Spinal cord (tissue), 10 donors: ENCODE results near the gene NR1D2. TPM values are rescaled to one million over a fixed set of nuclear protein-coding genes. Genes with fewer than 3 reads are reported as not detected.
"Not testable (repeated sequence)": the region's sequence is repeated elsewhere in the genome, so short reads cannot be mapped to it uniquely, and the experiment has no call there.

Experiments
- DNase-seq, 6 donors: peaks; one replicate each; pipeline versions ENCODE4 v3.0.0 to v3.0.0-alpha.2; 2013 to 2015; ENCODE audit warnings: low spot score in 6 of 6, low read depth in 4 of 6
- H3K27ac ChIP-seq: one replicate; pipeline ENCODE4 v1.5.1; 2013; ENCODE audit warnings: low read depth, low read length, control low read depth
- H3K27me3 ChIP-seq: one replicate; pipeline ENCODE4 v1.6.1; 2013; ENCODE audit warnings: low read length; ENCODE audit not compliant: control insufficient read depth, insufficient read depth
- H3K36me3 ChIP-seq: one replicate; pipeline ENCODE4 v1.6.1; 2013; ENCODE audit warnings: low read length; ENCODE audit not compliant: control insufficient read depth, insufficient read depth
- H3K4me1 ChIP-seq: one replicate; pipeline ENCODE4 v1.6.1; 2013; ENCODE audit warnings: low read length; ENCODE audit not compliant: control insufficient read depth, insufficient read depth
- H3K4me3 ChIP-seq: one replicate; pipeline ENCODE4 v1.5.1; 2013; ENCODE audit warnings: low read depth, low read length, control low read depth
- H3K9me3 ChIP-seq: one replicate; pipeline ENCODE4 v1.6.1; 2013; ENCODE audit warnings: low read length; ENCODE audit not compliant: control insufficient read depth, insufficient read depth
- WGBS: methylation state at CpG from one replicate; pipeline ENCODE4 v1.1.5; 2013; ENCODE audit warnings: missing lambda C conversion rate; ENCODE audit not compliant: insufficient coverage; 5-methylcytosine and 5-hydroxymethylcytosine counted together
- polyA plus RNA-seq, 2 donors: library from polyadenylated mRNA; unstranded; fragments of 120-200 nt; gene quantifications; one replicate each; pipeline ENCODE4 v1.2.1, GENCODE V29; 2013; ENCODE audit not compliant: insufficient read length in 2 of 2
- total RNA-seq, 2 donors: library from RNA; depleted of rRNA in 1 of 2; stranded (reverse); fragments of 120-200 nt in 1 of 2; fragments of >200 nt in 1 of 2; gene quantifications; one replicate each; pipeline versions ENCODE4 v1.2.3 to v1.2.4, GENCODE V29; 2013 to 2014
- donor health status: healthy.

Gene NR1D2
- total and polyA plus RNA-seq, 4 donors = 26.2 to 70.9 (median 43.3) TPM

DNA sequence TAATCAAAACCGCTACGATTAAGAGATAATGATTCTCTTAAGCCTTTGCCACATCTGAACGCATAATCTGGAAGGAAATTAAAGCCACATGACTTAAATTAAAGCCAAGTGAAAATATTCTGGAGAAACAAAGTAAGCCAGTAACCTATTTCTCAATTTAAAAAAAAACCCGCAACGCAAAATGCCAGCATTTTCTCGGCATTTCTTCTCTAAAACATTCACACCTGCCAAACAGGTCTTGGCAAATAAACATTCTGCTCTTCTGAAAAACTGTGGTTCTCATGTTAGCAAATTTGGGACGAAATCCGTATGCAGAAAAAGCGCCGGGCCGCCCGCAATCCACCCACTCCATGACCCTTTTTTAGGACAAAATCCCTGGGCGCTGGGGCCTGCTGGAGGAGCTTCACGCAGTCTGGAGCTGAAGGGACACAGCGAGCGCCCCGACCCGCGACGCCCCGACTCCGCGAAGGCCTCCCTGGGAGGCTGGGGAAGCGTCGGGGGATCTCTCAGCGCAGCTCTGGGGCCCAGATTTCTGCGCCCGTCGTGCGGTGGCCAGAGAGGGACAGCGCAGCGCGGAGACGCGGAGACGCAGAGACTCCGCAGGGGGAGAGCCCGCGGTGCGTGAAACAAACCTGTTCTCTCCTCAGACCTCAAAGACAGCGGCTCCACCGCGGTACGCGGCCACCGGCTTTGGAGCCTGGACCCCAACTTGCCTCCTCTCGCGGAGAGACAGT is 28.8 kb upstream of the NR1D2 start:
- Histone ChIP-seq H3K27me3 (no peaks in the 10 kb centered on the region), H3K27ac (peak overlapping the region; percentile 95), H3K4me3 (peak overlapping the region; percentile 99), H3K4me1 (peaks cover 5% of the 10 kb centered on the region), H3K36me3 (peaks cover 3% of the 10 kb centered on the region), H3K9me3 (no peaks in the 10 kb centered on the region)
- DNase-seq = peak in 1 of 6 donors; percentile 39
- WGBS = under 1% methylated on average over 43 of the region's 48 CpGs

GRCh38 chr3:23916886-23917678 is 28.0 kb upstream of the NR1D2 start, which contains the start of the genes NKIRAS1 and RPL15:
TSS of gene NKIRAS1 (minus strand) at chr3:23916990. CDS start at chr3:23910904, 6,086 bp downstream.
TSS of gene RPL15 (plus strand) at chr3:23917132. CDS start at chr3:23917860, 728 bp downstream.
- Histone ChIP-seq H3K27ac (peak within 1 kb of the TSS; percentile 95), H3K9me3 (no peaks in the 10 kb centered on the region), H3K4me1 (peaks cover 5% of the 10 kb centered on the region), H3K36me3 (peaks cover 11% of the 10 kb centered on the region), H3K4me3 (peak within 1 kb of the TSS; percentile 99), H3K27me3 (no peaks in the 10 kb centered on the region)
- under 1% methylated on average over 64 of the region's 64 CpGs for WGBS
- peak; percentile 93 to 99 (median 94) for DNase-seq

- under 1% methylated on average over 16 of the region's 21 CpGs for WGBS
- peak overlapping the region; percentile 99 for H3K4me3 ChIP-seq
- H3K4me1 ChIP-seq, H3K9me3 ChIP-seq, H3K27me3 ChIP-seq: not testable (repeated sequence)
- peak in 3 of 6 donors; percentile 41 to 89 (median 86) for DNase-seq
- peaks cover 18% of the 10 kb centered on the region for H3K36me3 ChIP-seq
- H3K27ac ChIP-seq = peak overlapping the region; percentile 95
These were observed 27.3 kb upstream of the NR1D2 start for GRCh38 chr3:23917679-23918303.

- not testable (repeated sequence) for H3K4me1 ChIP-seq, H3K27me3 ChIP-seq, H3K9me3 ChIP-seq, DNase-seq
- 17% methylated on average over 4 of the region's 12 CpGs for WGBS
- Histone ChIP-seq H3K27ac (peak overlapping the region; percentile 95), H3K4me3 (peak overlapping the region; percentile 99), H3K36me3 (peaks cover 23% of the 10 kb centered on the region)
These were observed 26.8 kb upstream of the NR1D2 start for GRCh38 chr3:23918331-23918730.

DNA sequence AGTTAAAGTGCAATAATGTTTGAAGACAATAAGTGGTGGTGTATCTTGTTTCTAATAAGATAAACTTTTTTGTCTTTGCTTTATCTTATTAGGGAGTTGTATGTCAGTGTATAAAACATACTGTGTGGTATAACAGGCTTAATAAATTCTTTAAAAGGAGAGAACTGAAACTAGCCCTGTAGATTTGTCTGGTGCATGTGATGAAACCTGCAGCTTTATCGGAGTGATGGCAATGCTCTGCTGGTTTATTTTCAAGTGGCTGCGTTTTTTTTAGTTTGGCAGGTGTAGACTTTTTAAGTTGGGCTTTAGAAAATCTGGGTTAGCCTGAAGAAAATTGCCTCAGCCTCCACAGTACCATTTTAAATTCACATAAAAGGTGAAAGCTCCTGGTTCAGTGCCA is 25.5 kb upstream of the NR1D2 start:
- H3K36me3 ChIP-seq = peaks cover 24% of the 10 kb centered on the region
- no peaks in the 10 kb centered on the region for H3K9me3 ChIP-seq
- H3K27me3 ChIP-seq = no peaks in the 10 kb centered on the region
- H3K27ac ChIP-seq = no peak overlapping the region
- 95% methylated on average over 2 of the region's 2 CpGs for WGBS
- no peak for DNase-seq
- H3K4me1 ChIP-seq = peaks cover 5% of the 10 kb centered on the region
- H3K4me3 ChIP-seq = no peak overlapping the region

GRCh38 chr3:23920151-23920655 is 24.9 kb upstream of the NR1D2 start:
- DNase-seq = no peak
- 90% methylated on average over 2 of the region's 5 CpGs for WGBS

GRCh38 chr3:23921052-23921511 is 24.0 kb upstream of the NR1D2 start:
- H3K27ac ChIP-seq = no peak overlapping the region
- H3K27me3 ChIP-seq = no peaks in the 10 kb centered on the region
- peaks cover 5% of the 10 kb centered on the region for H3K4me1 ChIP-seq
- peaks cover 26% of the 10 kb centered on the region for H3K36me3 ChIP-seq
- no peak overlapping the region for H3K4me3 ChIP-seq
- DNase-seq = no peak
- H3K9me3 ChIP-seq = no peaks in the 10 kb centered on the region
- 75% methylated on average over 1 of the region's 3 CpGs for WGBS

More at GRCh38 chr3:23920151-23920655, 24.9 kb upstream of the NR1D2 start:
- Histone ChIP-seq H3K9me3 (no peaks in the 10 kb centered on the region), H3K4me3 (no peak overlapping the region), H3K4me1 (peaks cover 5% of the 10 kb centered on the region), H3K27me3 (no peaks in the 10 kb centered on the region), H3K36me3 (peaks cover 24% of the 10 kb centered on the region), H3K27ac (no peak overlapping the region)

DNA sequence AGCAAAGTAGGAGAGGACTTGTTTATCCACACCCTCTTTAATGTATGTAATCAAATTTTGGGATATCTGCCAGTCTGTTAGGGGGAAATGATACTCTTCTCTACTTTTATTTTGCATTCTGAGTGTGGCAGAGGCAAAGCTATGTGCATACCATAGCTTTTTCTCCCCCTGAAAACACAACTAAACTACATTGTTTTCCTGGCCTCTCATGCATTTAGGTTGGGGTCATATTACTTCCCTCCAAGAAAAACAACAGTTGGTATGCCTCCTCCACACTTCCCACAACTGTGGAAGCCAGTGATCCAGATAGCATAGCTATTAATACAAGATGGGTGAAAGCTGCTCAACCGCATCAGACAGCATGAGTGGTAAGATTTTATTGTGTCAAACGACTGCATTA is 21.3 kb upstream of the NR1D2 start:
- peaks cover 5% of the 10 kb centered on the region for H3K4me1 ChIP-seq
- H3K27ac ChIP-seq = no peak overlapping the region
- peaks cover 22% of the 10 kb centered on the region for H3K36me3 ChIP-seq
- DNase-seq = no peak
- H3K4me3 ChIP-seq = no peak overlapping the region
- H3K9me3 ChIP-seq = no peaks in the 10 kb centered on the region
- WGBS = no CpG with 5 or more reads among the region's 2 CpGs
- H3K27me3 ChIP-seq = no peaks in the 10 kb centered on the region

DNA sequence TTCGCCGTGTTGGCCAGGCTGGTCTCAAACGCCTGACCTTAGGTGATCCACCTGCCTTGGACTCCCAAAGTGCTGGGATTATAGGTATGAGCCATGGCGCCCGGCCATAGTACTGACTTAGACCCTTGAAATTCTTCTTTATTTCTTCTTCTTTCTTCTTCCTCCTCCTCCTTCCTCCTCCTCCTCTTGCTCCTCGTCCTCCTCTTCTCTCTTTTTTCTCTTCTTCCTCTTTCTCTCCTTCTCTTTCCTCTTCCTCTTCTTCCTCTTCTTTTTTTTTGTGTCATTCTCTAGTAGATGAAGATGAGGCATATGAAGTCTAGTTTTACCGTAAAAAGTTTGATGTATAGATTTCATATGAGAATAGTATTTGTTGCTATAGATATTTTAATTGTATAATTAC is 18.8 kb upstream of the NR1D2 start:
- 92% methylated on average over 5 of the region's 7 CpGs for WGBS
- Histone ChIP-seq H3K27ac (no peak overlapping the region), H3K36me3 (peaks cover 22% of the 10 kb centered on the region), H3K4me3 (no peak overlapping the region), H3K4me1 (no peaks in the 10 kb centered on the region), H3K27me3 (no peaks in the 10 kb centered on the region), H3K9me3 (no peaks in the 10 kb centered on the region)
- no peak for DNase-seq
